ENCODE measurements around the gene MYD88. TPM values are rescaled to one million over a fixed set of nuclear protein-coding genes. Genes with fewer than 3 reads are reported as not detected.
A peak's percentile ranks its signal among the peaks of the same experiment; 100 is the strongest.
"Not testable (repeated sequence)": the region's sequence is repeated elsewhere in the genome, so short reads cannot be mapped to it uniquely, and the experiment has no call there.

Gene MYD88
- polyA plus RNA-seq, 1 donor = 18.2 TPM

DNA sequence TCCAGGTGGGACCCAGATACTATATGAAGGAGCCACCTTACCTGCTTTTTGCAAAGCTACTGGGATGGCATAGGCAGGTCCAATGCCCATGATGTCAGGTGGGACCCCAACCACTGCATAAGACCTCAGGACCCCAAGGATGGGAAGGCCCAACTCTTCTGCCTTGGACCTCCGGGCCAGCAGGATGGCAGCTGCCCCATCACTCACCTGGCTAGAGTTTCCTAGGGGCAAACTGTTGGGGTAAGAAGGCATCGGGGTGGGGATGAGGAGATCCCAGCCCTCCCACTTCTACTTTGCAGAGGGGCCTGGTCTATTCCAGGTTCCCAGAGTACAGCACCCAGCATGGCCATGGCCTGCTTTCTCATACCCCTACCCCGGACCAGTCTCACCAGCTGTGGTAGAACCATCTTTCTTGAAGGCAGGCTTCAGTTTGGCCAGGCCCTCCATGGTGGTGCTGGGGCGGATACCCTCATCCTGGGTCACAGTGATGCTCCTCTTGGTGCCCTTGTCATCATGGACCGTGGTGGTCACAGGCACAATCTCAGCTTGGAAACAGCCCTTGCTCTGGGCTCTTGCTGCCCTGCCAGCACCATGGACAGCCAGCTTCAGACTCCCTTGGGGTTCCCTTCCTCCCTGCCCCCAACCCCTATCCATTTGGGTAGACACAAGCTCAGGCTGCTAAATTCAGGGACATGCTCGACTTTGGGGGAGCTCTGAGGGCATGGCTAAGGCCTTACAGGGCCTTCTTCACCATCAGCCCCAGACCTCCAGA, 12.2 kb upstream of the MYD88 start:
- DNase-seq = no peak

DNA sequence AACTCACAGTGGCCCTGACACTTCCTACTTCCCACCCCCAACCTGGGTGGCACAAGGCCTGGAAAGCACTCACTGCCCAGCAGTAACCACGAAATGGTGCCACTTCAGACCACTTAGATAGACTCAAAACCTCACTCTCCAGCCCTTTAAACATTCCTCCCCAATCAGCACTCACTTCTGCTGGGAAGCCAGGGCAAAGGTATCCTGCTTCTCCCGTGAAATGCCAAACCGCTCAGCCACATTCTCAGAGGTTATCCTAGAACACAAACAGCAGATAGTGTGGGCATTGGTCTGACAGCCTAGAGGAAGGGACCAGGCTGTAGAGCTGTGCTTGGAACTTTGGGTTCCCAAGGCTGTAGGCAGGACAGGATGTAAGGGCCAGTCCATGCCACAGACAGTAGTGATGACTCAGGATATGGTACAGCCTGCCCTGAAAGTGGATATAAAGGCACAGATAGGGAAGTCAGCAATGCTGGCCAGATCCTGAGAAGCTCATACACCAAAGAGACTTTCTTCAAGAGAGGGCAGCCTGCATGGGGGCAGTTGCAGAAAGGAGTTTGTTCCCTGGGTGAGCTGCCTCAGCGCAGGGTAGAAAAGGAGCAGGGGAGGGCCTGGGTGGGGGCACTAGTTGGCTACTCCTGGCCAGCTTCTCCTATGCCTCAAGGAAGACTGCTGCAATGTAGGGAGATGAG, 10.7 kb upstream of the MYD88 start:
- no peak for DNase-seq

DNA sequence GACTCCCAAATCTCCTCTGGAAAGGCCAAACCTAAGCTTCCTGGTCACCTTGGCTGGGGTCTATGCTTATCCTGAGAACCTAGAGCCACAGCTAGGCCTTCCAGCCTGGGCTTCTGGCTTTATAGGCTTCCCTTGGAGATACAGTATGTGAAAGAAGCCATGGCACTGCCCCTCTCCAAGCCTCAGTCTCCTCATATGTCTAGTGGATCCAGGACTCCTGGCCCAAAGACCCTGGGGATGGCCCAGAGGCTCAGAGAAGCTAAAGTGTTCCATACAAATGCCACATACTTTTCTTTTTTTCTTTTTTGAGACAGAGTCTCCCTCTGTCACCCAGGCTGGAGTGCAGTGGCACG, 10.2 kb upstream of the MYD88 start:
- DNase-seq = no peak

DNA sequence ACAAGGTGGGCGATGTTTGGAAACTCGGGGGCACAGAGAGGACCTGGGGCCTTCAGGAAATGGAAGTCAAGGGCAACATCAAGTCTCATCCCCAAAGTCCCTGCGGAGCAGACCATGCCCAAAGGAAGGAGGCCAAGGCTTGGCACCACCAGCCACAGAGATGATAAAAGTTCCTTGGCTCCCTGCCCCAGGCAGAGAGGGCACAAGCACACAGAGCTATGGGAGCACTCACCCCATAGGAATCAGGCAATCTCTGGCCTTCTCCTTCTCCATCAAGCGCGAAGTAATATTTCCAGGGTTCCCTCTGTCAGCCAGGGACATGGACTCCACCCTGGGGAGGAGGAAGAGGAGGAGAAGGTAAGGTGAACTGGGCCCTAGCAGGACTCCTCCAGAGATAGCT, 9.4 kb upstream of the MYD88 start:
- no peak for DNase-seq

DNA sequence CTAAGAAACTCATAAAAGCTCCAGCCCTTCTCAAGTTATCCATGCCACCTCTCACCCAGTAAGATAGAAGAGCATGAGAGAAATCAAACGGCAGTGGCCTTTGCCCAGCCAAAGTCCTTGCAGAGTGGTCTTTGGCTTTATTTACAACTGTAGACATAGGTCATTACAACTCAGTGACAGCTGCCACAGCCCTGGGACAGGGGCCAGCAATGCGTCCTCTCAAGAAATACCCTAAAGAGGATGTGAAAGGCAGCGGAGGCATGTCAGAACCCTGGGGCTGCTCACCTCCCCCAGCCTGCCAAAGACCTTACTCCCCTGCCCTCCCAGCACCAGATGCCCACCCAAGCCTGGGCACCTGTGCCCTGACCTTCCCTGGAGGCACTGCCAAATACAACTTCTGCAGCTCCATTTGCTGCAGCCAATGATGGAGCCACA, 7.8 kb upstream of the MYD88 start:
- DNase-seq = no peak

DNA sequence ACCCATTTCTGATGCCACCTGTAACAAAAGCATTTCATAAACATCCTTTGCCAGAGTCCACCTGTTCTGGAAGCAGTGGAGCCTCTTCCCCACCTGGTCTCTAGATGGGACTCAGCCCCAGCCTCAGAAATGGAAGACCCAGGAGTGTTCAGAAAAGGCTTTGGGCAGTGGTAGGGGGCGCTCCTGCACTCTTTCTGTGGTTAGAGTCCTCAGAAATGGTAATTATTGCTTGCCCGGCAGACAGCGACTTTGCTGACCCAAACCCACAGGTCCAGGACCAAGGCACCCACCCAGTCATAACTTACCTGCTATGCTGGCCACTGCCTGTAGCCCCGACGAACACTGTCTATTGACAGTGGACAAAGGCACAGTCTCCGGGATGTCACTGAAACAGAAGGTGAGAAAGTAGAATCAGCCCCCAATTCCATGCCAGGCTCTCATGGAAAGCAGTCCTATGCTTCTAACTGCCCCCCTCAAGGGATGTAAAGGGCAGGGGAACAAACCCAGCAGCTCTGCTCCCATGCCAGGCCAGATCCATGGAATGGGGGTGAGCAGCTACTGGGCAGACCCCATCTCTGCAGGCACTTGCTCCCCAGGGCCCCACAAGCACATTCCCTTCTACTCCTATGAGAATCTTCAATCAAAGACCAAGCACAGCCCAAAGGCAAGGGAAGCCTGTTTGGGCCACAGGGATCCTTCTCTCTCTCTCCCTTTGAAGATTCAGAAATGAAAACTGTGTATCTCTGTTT, 6.7 kb upstream of the MYD88 start:
- no peak for DNase-seq

DNA sequence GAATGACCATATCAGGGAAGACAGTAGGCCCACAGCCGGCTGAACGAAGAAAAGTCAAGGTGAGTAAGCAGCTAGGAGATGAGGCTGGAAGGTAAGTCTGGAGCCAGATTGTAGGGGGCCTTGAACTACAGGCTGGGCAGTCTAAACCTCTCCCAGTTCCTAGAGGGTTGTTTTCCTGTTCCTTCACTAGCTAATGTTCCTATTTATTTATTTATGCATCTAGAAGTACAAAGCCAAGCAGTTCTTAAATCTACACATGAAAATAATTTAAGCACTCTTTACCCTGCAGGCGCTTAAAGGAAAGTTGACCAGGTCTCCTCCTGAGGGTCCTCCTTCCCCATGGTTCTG, 5.3 kb upstream of the MYD88 start:
- no peak for DNase-seq

DNA sequence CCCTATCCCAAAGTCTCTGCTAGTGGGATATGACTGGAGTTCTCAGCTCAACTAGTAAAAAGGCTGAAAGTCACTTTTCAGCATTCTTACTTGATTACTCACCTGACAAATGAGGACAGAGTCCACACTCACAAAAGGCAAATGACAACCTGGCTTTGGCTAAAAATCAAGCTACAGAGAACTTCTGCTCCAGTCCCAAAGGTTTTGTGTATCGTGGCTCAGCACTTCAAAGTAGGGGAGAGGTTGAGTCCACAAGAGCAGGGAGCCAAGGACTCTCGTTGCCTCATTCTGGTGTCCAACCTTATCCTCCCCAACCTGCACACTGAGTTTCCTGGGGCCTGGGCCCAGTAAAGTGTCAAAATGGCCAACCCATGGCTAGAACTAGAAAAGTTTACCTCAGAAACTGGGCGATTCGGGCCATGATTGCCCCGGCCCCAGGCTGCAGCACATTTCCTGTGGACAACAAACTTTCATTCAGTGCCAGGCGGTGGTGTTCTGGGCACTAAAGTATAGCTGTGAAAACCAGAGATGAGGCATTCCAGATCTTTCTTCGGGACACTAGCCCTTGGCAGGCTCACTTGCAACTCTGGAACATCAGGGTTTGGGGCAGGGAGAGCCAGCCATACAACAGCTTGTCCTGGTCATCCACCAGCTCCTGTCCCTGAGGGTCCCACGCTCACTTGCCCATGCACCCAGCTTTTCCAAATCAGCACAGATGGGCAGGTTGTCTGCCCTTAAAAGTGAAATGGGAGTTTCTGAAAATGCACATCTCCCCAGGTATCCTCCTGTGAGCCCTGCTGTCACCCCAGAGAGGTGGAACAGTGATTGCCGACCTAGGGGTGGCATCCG, 4.7 kb upstream of the MYD88 start:
- no peak for DNase-seq

DNA sequence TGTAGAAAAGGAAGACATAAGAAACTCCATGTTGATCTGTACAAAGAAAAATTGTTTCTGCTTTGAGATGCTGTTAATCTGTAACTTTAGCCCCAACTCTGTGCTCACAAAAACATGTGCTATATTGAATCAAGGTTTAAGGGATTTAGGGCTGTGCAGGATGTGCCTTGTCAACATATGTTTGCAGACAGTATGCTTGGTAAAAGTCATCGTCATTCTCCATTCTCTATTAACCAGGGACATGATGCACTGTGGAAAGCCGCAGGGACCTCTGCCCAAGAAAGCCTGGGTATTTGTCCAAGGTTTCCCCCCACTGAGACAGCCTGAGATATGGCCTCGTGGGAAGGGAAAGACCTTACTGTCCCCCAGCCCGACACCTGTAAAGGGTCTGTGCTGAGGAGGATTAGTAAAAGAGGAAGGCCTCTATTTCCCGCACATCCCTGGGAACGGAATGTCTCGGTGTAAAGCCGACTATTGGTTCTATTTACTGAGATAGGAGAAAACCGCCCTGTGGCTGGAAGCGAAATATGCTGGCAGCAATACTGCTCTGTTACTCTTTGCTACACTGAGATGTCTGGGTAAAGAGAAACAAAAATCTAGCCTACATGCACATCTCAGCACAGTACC, 3.8 kb upstream of the MYD88 start:
- not testable (repeated sequence) for DNase-seq

DNA sequence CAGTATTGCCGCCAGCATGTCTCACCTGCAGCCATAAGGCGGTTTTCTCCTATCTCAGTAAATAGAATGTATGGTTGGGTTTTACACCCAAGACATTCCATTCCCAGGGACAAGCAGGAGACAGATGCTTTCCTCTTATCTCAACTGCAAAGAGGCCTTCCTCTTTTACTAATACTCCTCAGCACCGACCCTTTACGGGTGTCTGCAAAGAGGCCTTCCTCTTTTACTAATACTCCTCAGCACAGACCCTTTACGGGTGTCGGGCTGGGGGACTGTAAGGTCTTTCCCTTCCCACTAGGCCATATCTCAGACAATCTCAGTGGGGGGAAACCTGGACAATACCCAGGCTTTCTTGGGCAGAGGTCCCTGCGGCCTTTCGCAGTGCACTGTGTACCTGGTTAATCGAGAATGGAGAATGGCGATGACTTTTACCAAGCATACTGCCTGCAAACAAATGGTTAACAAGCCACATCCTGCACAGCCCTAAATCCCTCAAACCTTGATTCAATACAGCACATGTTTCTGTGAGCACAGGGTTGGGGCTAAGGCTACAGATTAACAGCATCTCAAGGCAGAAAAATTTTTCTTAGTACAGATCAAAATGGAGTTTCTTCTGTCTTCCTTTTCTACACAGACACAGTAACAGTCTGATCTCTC, 2.7 kb upstream of the MYD88 start:
- DNase-seq = not testable (repeated sequence)

DNA sequence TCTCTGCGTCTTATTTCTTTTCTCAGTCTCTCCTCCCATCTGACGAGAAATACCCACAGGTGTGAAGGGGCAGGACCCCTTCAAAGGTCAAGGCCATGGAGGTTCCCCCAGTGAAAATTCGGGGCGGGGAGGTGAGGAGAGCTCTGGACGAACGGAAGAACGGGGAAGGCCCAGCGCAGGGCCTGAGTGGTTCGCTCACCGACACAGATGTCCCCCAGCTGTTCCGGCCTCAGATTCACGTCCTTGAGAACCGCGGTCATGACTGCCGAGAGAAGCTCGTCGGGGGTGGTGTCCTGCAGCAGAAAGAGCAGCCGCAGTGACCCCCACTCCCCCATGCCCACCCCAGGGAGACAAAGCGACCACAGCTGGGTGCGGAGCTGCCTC, 2.1 kb upstream of the MYD88 start:
- peak; percentile 15 for DNase-seq

DNA sequence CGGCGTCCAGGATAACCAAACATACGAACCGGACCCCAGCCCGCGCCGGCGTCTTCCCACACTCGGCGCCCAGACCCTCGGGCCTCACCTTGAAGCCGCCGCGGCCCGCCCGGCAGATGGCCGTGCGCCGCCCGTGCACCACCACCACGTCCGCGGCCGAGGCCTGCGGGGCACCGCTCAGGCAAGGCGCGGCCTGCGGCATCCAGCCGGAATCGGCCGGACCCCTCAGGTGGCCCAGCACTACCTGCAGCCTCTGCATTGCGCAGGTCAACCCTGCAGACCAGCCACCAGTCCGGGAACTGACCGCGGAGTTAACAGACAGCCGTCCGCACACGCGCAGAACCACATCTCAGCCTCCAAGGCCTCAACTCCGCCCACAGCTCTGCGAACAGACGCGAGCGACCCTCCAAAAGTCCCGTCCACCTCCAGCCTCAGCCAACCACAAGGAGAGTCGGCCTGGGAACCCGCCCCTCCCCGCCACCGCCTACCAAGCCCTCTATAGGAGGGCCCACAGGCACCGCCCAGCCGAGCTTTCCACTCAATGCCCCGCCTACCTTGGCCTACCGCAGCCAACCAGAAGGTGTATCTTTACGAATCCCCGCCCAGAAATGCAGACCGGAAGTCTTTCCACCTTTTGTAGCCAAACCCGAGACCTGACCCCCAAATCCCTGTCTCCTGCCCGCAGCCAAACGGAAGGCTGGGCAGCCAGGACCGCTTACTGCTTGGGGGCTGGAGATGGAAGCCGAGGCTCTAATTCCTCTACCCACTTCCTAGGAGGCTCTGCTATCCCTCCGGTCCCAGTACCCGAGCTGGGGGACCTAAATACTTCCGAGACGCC, 1.5 kb upstream of the MYD88 start, which contains the start of gene ACAA1:
Gene ACAA1 (minus strand): TSS at position 351 of the 838 bp plus-strand sequence. CDS start 92 bp downstream, at position 259.
- peak; percentile 99 for DNase-seq

DNA sequence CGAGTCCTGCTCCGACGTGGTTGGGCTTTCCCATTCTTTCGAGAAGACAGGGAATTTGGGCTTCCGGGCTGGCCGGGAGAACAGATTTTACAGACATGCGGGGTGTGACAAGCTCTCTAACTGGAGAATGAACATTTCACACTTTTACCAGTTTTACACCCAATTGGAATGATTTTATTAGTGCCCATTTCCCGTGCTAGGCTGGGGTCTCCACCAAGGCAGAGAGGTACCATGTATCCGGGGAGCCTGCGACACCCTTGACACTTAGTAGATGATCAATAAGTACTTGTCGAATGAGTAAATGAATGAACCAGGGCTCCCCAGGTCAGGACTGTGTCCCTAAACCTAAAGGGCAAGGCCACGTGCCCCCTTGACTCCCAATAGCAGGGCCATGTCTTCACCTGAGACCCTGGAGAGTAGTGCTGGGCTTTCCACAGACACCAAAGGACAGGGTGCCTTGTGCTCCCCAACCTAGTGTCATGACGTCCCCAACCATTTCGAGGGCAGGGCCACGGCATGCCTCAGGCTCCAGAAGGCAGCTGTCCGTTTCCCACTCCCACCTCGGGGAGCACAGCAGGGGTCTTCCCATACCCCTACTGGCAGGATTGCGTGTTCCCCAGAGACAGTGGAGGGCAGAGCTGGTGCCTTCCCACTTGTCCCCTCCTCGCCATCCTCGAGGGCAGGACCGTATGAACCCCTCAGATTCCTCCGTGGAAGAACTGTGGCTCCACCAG, 679 bp upstream of the MYD88 start:
- no peak for DNase-seq

DNA sequence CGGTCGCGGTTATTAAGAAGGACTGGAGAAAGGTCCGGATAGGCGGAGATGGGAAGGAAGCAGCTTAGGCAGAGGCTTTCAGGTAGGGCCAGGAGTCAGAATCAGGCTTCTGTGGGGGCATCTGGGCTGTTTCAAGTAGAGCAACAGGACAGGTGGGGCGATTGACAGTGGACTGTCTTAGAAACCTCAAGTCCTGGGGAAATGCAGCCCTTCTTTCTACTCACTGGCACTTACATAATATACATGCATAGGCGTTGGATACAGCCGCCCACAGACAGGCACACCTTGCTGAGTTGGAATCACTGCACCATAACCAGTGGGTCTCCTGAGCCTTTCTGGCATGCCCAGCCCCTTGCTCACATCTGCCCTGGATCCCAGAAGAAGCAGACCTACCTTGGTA, 730 bp downstream of the MYD88 start:
- DNase-seq = no peak

DNA sequence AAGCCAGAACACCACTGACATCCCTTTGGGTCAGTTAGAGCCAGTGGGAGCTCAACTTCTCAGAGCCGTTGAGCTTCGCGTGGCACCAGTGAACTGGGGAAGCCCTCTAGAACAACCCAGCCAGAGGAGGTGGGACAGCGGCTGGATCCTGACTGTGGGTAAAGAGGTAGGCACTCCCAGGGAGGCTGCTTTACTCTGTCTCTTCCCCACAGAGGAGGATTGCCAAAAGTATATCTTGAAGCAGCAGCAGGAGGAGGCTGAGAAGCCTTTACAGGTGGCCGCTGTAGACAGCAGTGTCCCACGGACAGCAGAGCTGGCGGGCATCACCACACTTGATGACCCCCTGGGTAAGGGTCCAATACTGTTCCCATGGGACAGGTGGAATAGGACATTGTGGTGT, 1.2 kb downstream of the MYD88 start:
- no peak for DNase-seq

DNA sequence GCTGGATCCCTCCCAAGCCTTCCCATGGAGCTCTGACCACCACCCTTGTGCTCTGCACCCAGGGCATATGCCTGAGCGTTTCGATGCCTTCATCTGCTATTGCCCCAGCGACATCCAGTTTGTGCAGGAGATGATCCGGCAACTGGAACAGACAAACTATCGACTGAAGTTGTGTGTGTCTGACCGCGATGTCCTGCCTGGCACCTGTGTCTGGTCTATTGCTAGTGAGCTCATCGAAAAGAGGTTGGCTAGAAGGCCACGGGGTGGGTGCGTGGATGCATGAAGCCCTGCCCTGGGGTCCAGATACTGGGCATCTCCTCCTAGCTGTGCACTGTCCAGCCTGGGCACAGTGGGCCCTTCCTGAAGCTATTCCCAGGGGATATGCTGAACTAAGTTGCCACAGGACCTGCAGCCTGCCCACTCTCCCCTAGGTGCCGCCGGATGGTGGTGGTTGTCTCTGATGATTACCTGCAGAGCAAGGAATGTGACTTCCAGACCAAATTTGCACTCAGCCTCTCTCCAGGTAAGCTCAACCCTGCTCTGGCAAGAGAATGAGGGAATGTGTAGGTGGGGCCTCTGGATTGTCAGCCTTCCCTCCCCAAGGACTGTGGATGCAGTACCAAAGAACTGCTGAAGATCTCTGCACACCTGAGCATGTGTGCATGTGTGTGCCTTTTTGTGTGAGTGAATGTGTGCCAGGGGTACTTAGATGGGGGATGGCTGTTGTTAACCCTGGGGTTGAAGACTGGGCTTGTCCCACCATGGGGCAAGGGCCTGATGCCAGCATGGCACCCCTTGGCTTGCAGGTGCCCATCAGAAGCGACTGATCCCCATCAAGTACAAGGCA, 2.1 kb downstream of the MYD88 start:
- no peak for DNase-seq

DNA sequence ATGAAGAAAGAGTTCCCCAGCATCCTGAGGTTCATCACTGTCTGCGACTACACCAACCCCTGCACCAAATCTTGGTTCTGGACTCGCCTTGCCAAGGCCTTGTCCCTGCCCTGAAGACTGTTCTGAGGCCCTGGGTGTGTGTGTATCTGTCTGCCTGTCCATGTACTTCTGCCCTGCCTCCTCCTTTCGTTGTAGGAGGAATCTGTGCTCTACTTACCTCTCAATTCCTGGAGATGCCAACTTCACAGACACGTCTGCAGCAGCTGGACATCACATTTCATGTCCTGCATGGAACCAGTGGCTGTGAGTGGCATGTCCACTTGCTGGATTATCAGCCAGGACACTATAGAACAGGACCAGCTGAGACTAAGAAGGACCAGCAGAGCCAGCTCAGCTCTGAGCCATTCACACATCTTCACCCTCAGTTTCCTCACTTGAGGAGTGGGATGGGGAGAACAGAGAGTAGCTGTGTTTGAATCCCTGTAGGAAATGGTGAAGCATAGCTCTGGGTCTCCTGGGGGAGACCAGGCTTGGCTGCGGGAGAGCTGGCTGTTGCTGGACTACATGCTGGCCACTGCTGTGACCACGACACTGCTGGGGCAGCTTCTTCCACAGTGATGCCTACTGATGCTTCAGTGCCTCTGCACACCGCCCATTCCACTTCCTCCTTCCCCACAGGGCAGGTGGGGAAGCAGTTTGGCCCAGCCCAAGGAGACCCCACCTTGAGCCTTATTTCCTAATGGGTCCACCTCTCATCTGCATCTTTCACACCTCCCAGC, 2.9 kb downstream of the MYD88 start:
- no peak for DNase-seq

DNA sequence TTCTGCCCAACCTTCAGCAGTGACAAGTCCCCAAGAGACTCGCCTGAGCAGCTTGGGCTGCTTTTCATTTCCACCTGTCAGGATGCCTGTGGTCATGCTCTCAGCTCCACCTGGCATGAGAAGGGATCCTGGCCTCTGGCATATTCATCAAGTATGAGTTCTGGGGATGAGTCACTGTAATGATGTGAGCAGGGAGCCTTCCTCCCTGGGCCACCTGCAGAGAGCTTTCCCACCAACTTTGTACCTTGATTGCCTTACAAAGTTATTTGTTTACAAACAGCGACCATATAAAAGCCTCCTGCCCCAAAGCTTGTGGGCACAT, 3.5 kb downstream of the MYD88 start:
- DNase-seq = no peak

All from hindlimb muscle (tissue), 1 donor.